OCI-LY7 (cell line): ENCODE measurements around the gene PHRF1.

Source experiments
- CTCF ChIP-seq: fragments of 200-600 bp; sonication (generic); conservative IDR thresholded peaks from 2 replicates; pipeline ENCODE4 v1.5.1; 2014; ENCODE audit warnings: mild to moderate bottlenecking, antibody characterized with exemption, low read length, moderate library complexity, mixed read lengths
- EZH2phosphoT487 ChIP-seq: fragments of 200-600 bp; sonication (generic); IDR thresholded peaks from 2 replicates; pipeline ENCODE4 v1.6.1; 2018; ENCODE audit warnings: low read depth, borderline replicate concordance, mild to moderate bottlenecking, mixed run types, antibody characterized with exemption, low read length, moderate library complexity, mixed read lengths

GRCh38 chr11:643849-644738 lies 67.8 kb downstream of the PHRF1 start:
- TF ChIP-seq CTCF = no peak
- TF ChIP-seq EZH2phosphoT487 = no peak
